ENCODE data around the gene CCDC13. TPM values are rescaled to one million over a fixed set of nuclear protein-coding genes. Genes with fewer than 3 reads are reported as not detected.

Gene CCDC13
- polyA plus RNA-seq, 1 donor, result 0.40 TPM

DNA sequence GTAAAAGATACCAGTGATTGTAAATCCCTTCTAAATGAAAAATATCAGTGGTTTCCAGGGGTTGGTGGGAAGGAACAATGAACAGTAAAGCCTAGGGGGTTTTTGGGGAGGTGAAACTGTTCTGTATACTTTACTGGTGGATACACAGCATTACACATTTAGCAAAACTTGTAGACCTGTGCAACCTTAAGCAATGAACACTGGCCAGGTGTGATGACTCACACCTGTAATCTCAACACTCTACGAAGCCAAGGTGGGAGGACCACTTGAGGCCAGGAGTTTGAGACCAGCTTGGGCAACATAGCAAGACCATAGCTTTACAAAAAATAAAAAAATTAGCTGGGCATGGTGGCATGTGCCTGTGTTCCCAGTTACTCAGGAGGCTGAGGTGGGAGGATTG is 1.8 kb downstream of the CCDC13 start:
- WGBS (ENCODE audit: insufficient coverage, low lambda C conversion rate), result no CpG with 5 or more reads among the region's 1 CpG
- H3K27me3 ChIP-seq (ENCODE audit: control insufficient read depth, insufficient read depth, low read length), result peaks cover 4% of the 10 kb centered on the region
- no peaks in the 10 kb centered on the region for H3K4me1 ChIP-seq (ENCODE audit: control insufficient read depth, insufficient read depth, low read length)
- H3K27ac ChIP-seq (ENCODE audit: low read length), result no peak overlapping the region
- DNase-seq, result no peak
- H3K4me3 ChIP-seq (ENCODE audit: low read length), result no peak overlapping the region
- peaks cover 6% of the 10 kb centered on the region for H3K9me3 ChIP-seq (ENCODE audit: control insufficient read depth, low read depth, low read length)
- H3K36me3 ChIP-seq (ENCODE audit: control insufficient read depth, insufficient read depth, low read length), result no peaks in the 10 kb centered on the region

GRCh38 chr3:42769477-42770131 is 3.4 kb downstream of the CCDC13 start:
- WGBS (ENCODE audit: insufficient coverage, low lambda C conversion rate), result no CpG with 5 or more reads among the region's 28 CpGs
- H3K36me3 ChIP-seq (ENCODE audit: control insufficient read depth, insufficient read depth, low read length), result no peaks in the 10 kb centered on the region
- no peak overlapping the region for H3K27ac ChIP-seq (ENCODE audit: low read length)

GRCh38 chr3:42764561-42765295 is 8.3 kb downstream of the CCDC13 start:
- DNase-seq, result no peak
- Histone ChIP-seq H3K4me1 (ENCODE audit: control insufficient read depth, insufficient read depth, low read length) (no peaks in the 10 kb centered on the region), H3K36me3 (ENCODE audit: control insufficient read depth, insufficient read depth, low read length) (no peaks in the 10 kb centered on the region), H3K4me3 (ENCODE audit: low read length) (no peak overlapping the region), H3K27ac (ENCODE audit: low read length) (no peak overlapping the region), H3K9me3 (ENCODE audit: control insufficient read depth, low read depth, low read length) (peaks cover 7% of the 10 kb centered on the region), H3K27me3 (ENCODE audit: control insufficient read depth, insufficient read depth, low read length) (no peaks in the 10 kb centered on the region)
- WGBS (ENCODE audit: insufficient coverage, low lambda C conversion rate), result 76% methylated on average over 3 of the region's 3 CpGs

More at GRCh38 chr3:42769477-42770131, 3.4 kb downstream of the CCDC13 start:
- H3K9me3 ChIP-seq (ENCODE audit: control insufficient read depth, low read depth, low read length), result peaks cover 6% of the 10 kb centered on the region
- peaks cover 4% of the 10 kb centered on the region for H3K27me3 ChIP-seq (ENCODE audit: control insufficient read depth, insufficient read depth, low read length)
- H3K4me3 ChIP-seq (ENCODE audit: low read length), result no peak overlapping the region
- H3K4me1 ChIP-seq (ENCODE audit: control insufficient read depth, insufficient read depth, low read length), result no peaks in the 10 kb centered on the region
- DNase-seq, result no peak

- no peak overlapping the region for H3K27ac ChIP-seq (ENCODE audit: low read length)
- H3K4me1 ChIP-seq (ENCODE audit: control insufficient read depth, insufficient read depth, low read length), result no peaks in the 10 kb centered on the region
- H3K36me3 ChIP-seq (ENCODE audit: control insufficient read depth, insufficient read depth, low read length), result no peaks in the 10 kb centered on the region
- peaks cover 3% of the 10 kb centered on the region for H3K9me3 ChIP-seq (ENCODE audit: control insufficient read depth, low read depth, low read length)
- no peak overlapping the region for H3K4me3 ChIP-seq (ENCODE audit: low read length)
- no peak for DNase-seq
- no peaks in the 10 kb centered on the region for H3K27me3 ChIP-seq (ENCODE audit: control insufficient read depth, insufficient read depth, low read length)
- 80% methylated on average over 2 of the region's 3 CpGs for WGBS (ENCODE audit: insufficient coverage, low lambda C conversion rate)
Observed at GRCh38 chr3:42764115-42764514, 8.9 kb downstream of the CCDC13 start.

GRCh38 chr3:42763021-42763420 is 10.0 kb downstream of the CCDC13 start:
- Histone ChIP-seq H3K9me3 (ENCODE audit: control insufficient read depth, low read depth, low read length) (peaks cover 3% of the 10 kb centered on the region), H3K4me3 (ENCODE audit: low read length) (no peak overlapping the region), H3K4me1 (ENCODE audit: control insufficient read depth, insufficient read depth, low read length) (no peaks in the 10 kb centered on the region), H3K27ac (ENCODE audit: low read length) (no peak overlapping the region), H3K27me3 (ENCODE audit: control insufficient read depth, insufficient read depth, low read length) (no peaks in the 10 kb centered on the region), H3K36me3 (ENCODE audit: control insufficient read depth, insufficient read depth, low read length) (no peaks in the 10 kb centered on the region)
- DNase-seq, result no peak
- 50% methylated on average over 1 of the region's 2 CpGs for WGBS (ENCODE audit: insufficient coverage, low lambda C conversion rate)

DNA sequence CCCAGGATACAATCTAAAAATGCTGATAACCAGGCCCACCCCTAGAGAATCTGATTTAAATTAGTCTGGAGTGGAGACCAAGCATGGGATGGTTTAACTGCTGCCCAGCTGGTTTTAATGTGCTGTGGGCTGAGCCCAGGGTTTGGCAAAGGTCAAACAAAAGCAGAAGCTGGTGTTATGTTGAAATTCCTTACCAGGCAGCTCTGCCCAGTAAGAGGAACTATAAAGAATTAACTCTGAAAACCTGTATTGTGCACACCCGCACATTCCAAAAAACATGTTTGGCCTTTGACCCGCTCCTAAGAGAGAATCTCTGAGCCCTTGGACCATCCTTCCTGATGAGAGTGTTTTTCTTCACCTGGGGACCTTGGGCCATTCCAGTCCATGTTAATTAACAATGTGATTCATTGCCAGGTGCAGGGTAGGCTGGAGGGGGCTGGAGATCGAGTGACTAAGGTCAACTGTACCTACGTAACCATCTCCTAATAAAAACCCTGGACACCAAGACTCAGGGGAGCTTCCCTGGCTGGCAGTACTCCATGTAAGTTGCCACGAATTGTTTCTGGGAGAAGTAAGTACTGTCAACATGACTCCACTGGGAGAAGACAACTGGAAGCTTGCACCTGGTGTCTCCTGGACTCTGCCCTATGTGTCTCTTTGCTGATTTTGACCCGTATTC is 10.9 kb downstream of the CCDC13 start:
- Histone ChIP-seq H3K36me3 (ENCODE audit: control insufficient read depth, insufficient read depth, low read length) (no peaks in the 10 kb centered on the region), H3K4me1 (ENCODE audit: control insufficient read depth, insufficient read depth, low read length) (peaks cover 2% of the 10 kb centered on the region), H3K4me3 (ENCODE audit: low read length) (no peak overlapping the region), H3K27ac (ENCODE audit: low read length) (no peak overlapping the region), H3K9me3 (ENCODE audit: control insufficient read depth, low read depth, low read length) (peaks cover 3% of the 10 kb centered on the region), H3K27me3 (ENCODE audit: control insufficient read depth, insufficient read depth, low read length) (no peaks in the 10 kb centered on the region)
- whole genome bisulfite sequencing (ENCODE audit: insufficient coverage, low lambda C conversion rate), result no CpG with 5 or more reads among the region's 6 CpGs
- DNase-seq, result no peak

- WGBS (ENCODE audit: insufficient coverage, low lambda C conversion rate), result no CpG with 5 or more reads among the region's 11 CpGs
- DNase-seq, result no peak
- Histone ChIP-seq H3K27ac (ENCODE audit: low read length) (no peak overlapping the region), H3K4me3 (ENCODE audit: low read length) (no peak overlapping the region), H3K27me3 (ENCODE audit: control insufficient read depth, insufficient read depth, low read length) (no peaks in the 10 kb centered on the region), H3K9me3 (ENCODE audit: control insufficient read depth, low read depth, low read length) (peaks cover 3% of the 10 kb centered on the region), H3K36me3 (ENCODE audit: control insufficient read depth, insufficient read depth, low read length) (no peaks in the 10 kb centered on the region), H3K4me1 (ENCODE audit: control insufficient read depth, insufficient read depth, low read length) (peaks cover 24% of the 10 kb centered on the region)
Observed at GRCh38 chr3:42758126-42758525, 14.9 kb downstream of the CCDC13 start.

DNA sequence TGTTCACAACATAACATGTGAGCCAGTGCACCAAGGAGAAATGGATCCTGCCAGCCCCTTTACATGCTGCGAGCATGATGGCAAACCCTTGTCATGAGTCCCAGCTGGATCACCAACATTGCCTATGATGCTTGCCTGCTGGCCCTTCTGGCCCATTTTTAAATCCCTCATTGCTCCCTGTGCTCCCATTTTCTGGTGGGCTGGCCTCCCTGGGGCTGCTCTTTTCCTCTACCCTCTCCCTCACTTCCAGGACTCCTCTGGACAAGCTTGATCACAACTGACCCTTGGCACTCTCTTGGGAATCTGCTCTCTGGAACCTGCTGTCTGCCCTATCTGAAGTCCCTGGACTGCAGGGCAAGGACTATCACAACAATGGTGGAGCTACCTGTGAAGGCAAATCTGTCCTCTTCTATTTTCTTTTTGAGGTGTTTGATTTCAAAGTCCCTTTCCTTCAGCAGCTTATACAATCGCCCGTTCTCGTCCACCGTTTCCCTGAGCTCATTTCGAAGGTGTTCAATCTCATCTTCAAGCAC is 16.3 kb downstream of the CCDC13 start:
- Histone ChIP-seq H3K4me3 (ENCODE audit: low read length) (no peak overlapping the region), H3K4me1 (ENCODE audit: control insufficient read depth, insufficient read depth, low read length) (peaks cover 24% of the 10 kb centered on the region), H3K27ac (ENCODE audit: low read length) (peak overlapping the region; percentile 90), H3K27me3 (ENCODE audit: control insufficient read depth, insufficient read depth, low read length) (no peaks in the 10 kb centered on the region), H3K36me3 (ENCODE audit: control insufficient read depth, insufficient read depth, low read length) (no peaks in the 10 kb centered on the region), H3K9me3 (ENCODE audit: control insufficient read depth, low read depth, low read length) (peaks cover 3% of the 10 kb centered on the region)
- DNase-seq, result peak in 1 of 2 donors; percentile 58
- 90% methylated on average over 4 of the region's 6 CpGs for WGBS (ENCODE audit: insufficient coverage, low lambda C conversion rate)

- Histone ChIP-seq H3K4me1 (ENCODE audit: control insufficient read depth, insufficient read depth, low read length) (peaks cover 24% of the 10 kb centered on the region), H3K27ac (ENCODE audit: low read length) (peak overlapping the region; percentile 90), H3K27me3 (ENCODE audit: control insufficient read depth, insufficient read depth, low read length) (no peaks in the 10 kb centered on the region), H3K36me3 (ENCODE audit: control insufficient read depth, insufficient read depth, low read length) (no peaks in the 10 kb centered on the region), H3K9me3 (ENCODE audit: control insufficient read depth, low read depth, low read length) (peaks cover 3% of the 10 kb centered on the region), H3K4me3 (ENCODE audit: low read length) (no peak overlapping the region)
- 0% methylated on average over 1 of the region's 5 CpGs for WGBS (ENCODE audit: insufficient coverage, low lambda C conversion rate)
- peak; percentile 93 to 96 for DNase-seq
Observed at GRCh38 chr3:42755681-42756578, 17.1 kb downstream of the CCDC13 start.
